ENCODE measurements around the gene TXNL4A.

The TXNL4A gene

DNA sequence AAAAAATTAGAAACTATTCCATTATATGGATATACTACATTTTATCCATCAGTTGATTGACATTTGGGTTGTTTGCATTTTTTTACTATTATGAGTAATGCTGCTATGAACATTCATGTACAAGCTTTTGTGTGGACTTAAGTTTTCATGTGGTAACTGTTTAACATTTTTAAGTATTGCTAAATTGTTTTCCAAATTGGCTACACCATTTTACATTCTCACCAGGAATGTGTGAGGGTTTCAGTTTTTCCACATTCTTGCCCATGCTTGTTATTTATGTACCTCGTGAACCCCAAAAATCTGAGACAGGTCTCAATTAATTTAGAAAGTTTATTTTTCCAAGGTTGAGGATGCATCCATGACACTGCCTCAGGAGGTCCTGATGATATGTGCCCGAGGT lies 3.1 kb upstream of the TXNL4A start:
- Histone ChIP-seq H3K27ac (ENCODE audit: low read depth, low read length, severe bottlenecking) (no peak overlapping the region), H3K36me3 (ENCODE audit: control insufficient read depth, insufficient read depth, low read length) (peaks cover 3% of the 10 kb centered on the region), H3K4me1 (ENCODE audit: control insufficient read depth, insufficient read depth, low read length, poor library complexity, severe bottlenecking) (peaks cover 4% of the 10 kb centered on the region), H3K4me3 (ENCODE audit: extremely low read depth, insufficient read depth, low read length, poor library complexity, severe bottlenecking) (no peak overlapping the region), H3K9me3 (ENCODE audit: control insufficient read depth, low read length) (no peaks in the 10 kb centered on the region)
- WGBS, 2 experiments (ENCODE audit: insufficient coverage in 2 of 2) = 92 to 93% methylated on average over 1 to 2 of the region's 2 CpGs

DNA sequence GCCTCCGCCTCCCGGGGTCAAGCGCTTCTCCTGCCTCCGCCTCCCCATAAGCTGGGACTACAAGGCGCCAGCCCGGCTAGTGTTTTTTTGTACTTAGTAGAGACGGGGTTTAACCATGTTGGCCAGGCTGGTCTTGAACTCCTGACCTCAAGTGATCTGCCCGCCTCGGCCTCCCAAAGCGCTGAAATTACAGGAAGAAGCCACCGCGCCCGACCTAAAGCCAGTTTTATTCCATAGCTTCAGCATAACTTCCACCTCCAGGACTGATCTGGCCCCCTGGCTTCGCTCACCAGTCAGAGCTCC lies 783 bp upstream of the TXNL4A start:
- H3K4me1 ChIP-seq (ENCODE audit: control insufficient read depth, insufficient read depth, low read length, poor library complexity, severe bottlenecking) = peaks cover 4% of the 10 kb centered on the region

DNA sequence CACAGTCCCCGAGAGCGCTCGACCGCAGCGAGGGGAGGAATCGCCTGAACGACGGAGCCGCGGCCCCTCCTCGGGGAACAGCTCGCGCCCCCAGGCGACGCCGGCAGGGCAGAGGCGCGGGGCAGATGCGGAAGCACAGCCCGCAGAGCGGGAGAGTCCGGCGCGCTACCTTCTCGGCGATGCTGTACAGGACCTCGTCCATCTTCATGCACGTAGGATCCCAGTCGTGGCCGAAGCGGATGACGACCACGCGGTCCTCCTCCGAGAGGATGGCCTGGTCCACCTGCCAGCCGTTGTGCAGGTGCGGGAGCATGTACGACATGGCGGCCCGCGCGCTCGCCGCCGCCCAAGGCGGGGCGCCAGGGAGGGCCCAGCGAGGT lies 302 bp downstream of the TXNL4A start:
- Histone ChIP-seq H3K36me3 (ENCODE audit: control insufficient read depth, insufficient read depth, low read length) (peaks cover 36% of the 10 kb centered on the region), H3K4me1 (ENCODE audit: control insufficient read depth, insufficient read depth, low read length, poor library complexity, severe bottlenecking) (peaks cover 4% of the 10 kb centered on the region), H3K4me3 (ENCODE audit: extremely low read depth, insufficient read depth, low read length, poor library complexity, severe bottlenecking) (peak overlapping the region; percentile 82), H3K9me3 (ENCODE audit: control insufficient read depth, low read length) (no peaks in the 10 kb centered on the region), H3K27ac (ENCODE audit: low read depth, low read length, severe bottlenecking) (peak overlapping the region; percentile 87)
- WGBS, 2 experiments (ENCODE audit: insufficient coverage in 2 of 2) = 0% methylated on average over 35 to 45 of the region's 48 CpGs

More for the DNA sequence above, 783 bp upstream of the TXNL4A start:
- WGBS, 2 experiments (ENCODE audit: insufficient coverage in 2 of 2) = 88% methylated on average over 12 to 13 of the region's 14 CpGs
- Histone ChIP-seq H3K4me3 (ENCODE audit: extremely low read depth, insufficient read depth, low read length, poor library complexity, severe bottlenecking) (peak overlapping the region; percentile 82), H3K9me3 (ENCODE audit: control insufficient read depth, low read length) (no peaks in the 10 kb centered on the region), H3K36me3 (ENCODE audit: control insufficient read depth, insufficient read depth, low read length) (peaks cover 25% of the 10 kb centered on the region), H3K27ac (ENCODE audit: low read depth, low read length, severe bottlenecking) (no peak overlapping the region)

DNA sequence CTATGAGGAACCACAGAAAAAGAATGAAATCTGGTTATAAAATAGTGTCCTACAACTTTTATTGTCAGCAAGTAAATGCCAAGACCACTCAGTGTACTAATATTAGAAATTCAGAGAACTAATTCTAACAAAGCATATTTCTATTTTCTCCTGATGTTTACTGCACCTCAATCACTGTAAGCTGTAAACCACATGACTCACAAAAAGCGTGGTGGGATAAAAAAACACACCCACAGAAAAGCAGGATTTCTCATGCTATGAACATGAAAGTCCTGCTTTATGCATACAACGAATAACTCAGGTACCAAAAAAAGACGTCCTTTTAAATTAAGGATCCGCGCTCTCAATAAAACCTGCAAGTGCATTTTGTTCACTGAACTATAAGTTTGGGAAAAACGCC lies 797 bp downstream of the TXNL4A start:
- H3K9me3 ChIP-seq (ENCODE audit: control insufficient read depth, low read length) = no peaks in the 10 kb centered on the region
- H3K4me3 ChIP-seq (ENCODE audit: extremely low read depth, insufficient read depth, low read length, poor library complexity, severe bottlenecking) = peak overlapping the region; percentile 82
- peaks cover 41% of the 10 kb centered on the region for H3K36me3 ChIP-seq (ENCODE audit: control insufficient read depth, insufficient read depth, low read length)
- WGBS, 2 experiments (ENCODE audit: insufficient coverage in 2 of 2) = 0 to 11% methylated on average over 1 to 5 of the region's 6 CpGs
- H3K4me1 ChIP-seq (ENCODE audit: control insufficient read depth, insufficient read depth, low read length, poor library complexity, severe bottlenecking) = peaks cover 3% of the 10 kb centered on the region
- peak overlapping the region; percentile 87 for H3K27ac ChIP-seq (ENCODE audit: low read depth, low read length, severe bottlenecking)

DNA sequence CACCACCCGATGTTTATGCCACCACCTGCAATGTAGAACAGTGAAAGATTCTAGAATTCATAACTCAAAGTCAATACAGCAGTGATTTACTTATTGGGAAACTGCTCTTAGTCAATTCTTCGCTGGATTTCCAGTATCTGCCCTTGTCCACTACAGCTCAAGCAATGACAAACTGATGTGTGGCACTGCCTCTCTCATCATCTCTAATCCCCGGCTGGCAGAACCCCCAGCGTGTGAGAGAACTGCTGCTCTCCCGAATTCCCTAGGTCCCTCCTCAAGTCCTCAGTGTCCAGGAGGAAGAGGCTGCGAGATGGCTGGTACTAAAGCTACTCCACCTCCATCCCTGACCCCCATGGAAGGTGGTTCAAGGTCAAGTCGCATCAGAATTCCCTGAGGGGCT lies 1.6 kb downstream of the TXNL4A start:
- H3K36me3 ChIP-seq (ENCODE audit: control insufficient read depth, insufficient read depth, low read length) = peaks cover 47% of the 10 kb centered on the region
- 52 to 77% methylated on average over 4 to 6 of the region's 7 CpGs for WGBS, 2 experiments (ENCODE audit: insufficient coverage in 2 of 2)
- no peaks in the 10 kb centered on the region for H3K9me3 ChIP-seq (ENCODE audit: control insufficient read depth, low read length)
- peak overlapping the region; percentile 82 for H3K4me3 ChIP-seq (ENCODE audit: extremely low read depth, insufficient read depth, low read length, poor library complexity, severe bottlenecking)
- H3K27ac ChIP-seq (ENCODE audit: low read depth, low read length, severe bottlenecking) = no peak overlapping the region
- no peaks in the 10 kb centered on the region for H3K4me1 ChIP-seq (ENCODE audit: control insufficient read depth, insufficient read depth, low read length, poor library complexity, severe bottlenecking)

DNA sequence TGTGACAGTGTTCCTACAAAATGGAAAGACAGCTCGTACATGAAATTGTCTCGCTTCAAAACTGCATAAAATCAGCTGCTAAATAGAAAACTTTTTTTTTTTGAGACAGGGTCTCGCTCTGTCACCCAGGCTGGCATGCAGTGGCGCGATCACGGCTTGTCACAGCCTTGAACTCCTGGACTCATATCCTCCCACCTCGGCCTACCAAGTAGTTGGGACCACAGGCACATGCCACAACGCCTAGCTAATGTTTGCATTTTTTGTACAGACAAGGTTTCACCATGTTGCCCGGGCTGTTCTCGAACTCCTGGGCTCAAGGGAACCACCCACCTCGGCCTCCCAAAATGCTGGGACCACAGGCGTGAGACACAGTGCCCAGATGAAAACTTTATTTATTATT lies 3.2 kb downstream of the TXNL4A start:
- no peak overlapping the region for H3K27ac ChIP-seq (ENCODE audit: low read depth, low read length, severe bottlenecking)
- H3K4me3 ChIP-seq (ENCODE audit: extremely low read depth, insufficient read depth, low read length, poor library complexity, severe bottlenecking) = no peak overlapping the region
- no peaks in the 10 kb centered on the region for H3K9me3 ChIP-seq (ENCODE audit: control insufficient read depth, low read length)
- no peaks in the 10 kb centered on the region for H3K4me1 ChIP-seq (ENCODE audit: control insufficient read depth, insufficient read depth, low read length, poor library complexity, severe bottlenecking)
- WGBS, 2 experiments (ENCODE audit: insufficient coverage in 2 of 2) = 96 to 97% methylated on average over 12 of the region's 12 CpGs
- H3K36me3 ChIP-seq (ENCODE audit: control insufficient read depth, insufficient read depth, low read length) = peaks cover 57% of the 10 kb centered on the region

DNA sequence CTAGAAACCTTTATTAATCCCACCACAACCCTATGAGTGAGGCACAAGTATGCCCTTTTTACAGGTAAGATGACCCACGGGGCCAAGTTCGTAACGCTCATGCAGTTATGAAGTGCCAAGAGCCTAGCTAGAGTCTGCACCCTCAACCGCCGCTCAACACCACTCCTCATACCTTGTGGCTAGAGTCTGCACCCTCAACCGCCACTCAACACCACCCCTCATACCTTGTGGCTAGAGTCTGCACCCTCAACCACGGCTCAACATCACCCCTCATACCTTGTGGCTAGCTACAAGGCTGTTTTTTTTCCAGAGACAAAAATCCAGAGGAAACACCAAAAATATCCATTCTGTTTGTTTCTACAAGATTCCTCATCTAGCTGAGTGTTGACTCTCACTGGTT lies 4.6 kb downstream of the TXNL4A start:
- Histone ChIP-seq H3K4me1 (ENCODE audit: control insufficient read depth, insufficient read depth, low read length, poor library complexity, severe bottlenecking) (no peaks in the 10 kb centered on the region), H3K4me3 (ENCODE audit: extremely low read depth, insufficient read depth, low read length, poor library complexity, severe bottlenecking) (no peak overlapping the region), H3K27ac (ENCODE audit: low read depth, low read length, severe bottlenecking) (no peak overlapping the region), H3K36me3 (ENCODE audit: control insufficient read depth, insufficient read depth, low read length) (peaks cover 68% of the 10 kb centered on the region), H3K9me3 (ENCODE audit: control insufficient read depth, low read length) (no peaks in the 10 kb centered on the region)
- 92 to 94% methylated on average over 5 to 7 of the region's 7 CpGs for WGBS, 2 experiments (ENCODE audit: insufficient coverage in 2 of 2)

DNA sequence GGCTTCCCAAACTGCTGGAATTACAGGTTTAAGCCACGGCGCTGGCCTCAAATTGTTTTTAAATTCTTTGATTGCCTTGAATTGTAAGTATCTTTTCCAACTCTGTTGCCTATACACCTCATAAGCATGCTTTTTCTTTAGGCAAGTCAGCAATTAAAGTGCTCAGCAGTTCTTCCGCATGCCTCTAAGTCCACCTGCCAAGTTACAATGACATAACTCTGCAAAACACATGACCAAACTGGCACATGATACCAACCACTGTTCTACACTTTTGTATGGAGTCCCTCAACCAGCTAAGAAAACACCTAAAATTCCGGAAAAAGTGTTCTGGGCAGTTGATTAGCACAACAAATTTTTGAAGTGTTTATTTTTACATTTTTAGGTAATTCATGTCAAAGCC lies 5.1 kb downstream of the TXNL4A start:
- 100% methylated on average over 3 of the region's 4 CpGs for WGBS, 2 experiments (ENCODE audit: insufficient coverage in 2 of 2)
- no peak overlapping the region for H3K27ac ChIP-seq (ENCODE audit: low read depth, low read length, severe bottlenecking)
- peaks cover 71% of the 10 kb centered on the region for H3K36me3 ChIP-seq (ENCODE audit: control insufficient read depth, insufficient read depth, low read length)
- no peaks in the 10 kb centered on the region for H3K4me1 ChIP-seq (ENCODE audit: control insufficient read depth, insufficient read depth, low read length, poor library complexity, severe bottlenecking)
- H3K9me3 ChIP-seq (ENCODE audit: control insufficient read depth, low read length) = no peaks in the 10 kb centered on the region
- no peak overlapping the region for H3K4me3 ChIP-seq (ENCODE audit: extremely low read depth, insufficient read depth, low read length, poor library complexity, severe bottlenecking)

DNA sequence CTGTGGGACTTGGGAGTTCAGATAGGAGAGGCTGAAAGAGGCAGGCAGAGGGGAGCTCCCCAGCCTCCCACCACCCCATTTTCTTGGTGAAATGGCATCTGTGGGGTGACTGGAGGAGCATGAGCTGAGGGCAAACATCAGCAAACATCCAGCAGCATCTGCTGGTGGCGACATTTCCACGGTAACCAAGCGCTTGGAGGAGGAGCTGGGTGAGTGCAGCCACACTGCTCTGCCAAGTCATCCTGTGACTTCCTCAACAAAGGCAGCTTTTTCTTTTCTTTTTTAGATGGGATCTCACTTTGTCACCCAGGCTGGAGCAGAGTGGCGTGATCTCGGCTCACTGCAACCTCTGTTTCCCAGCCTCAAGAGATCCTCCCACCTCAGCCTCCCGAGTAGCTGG lies 5.6 kb downstream of the TXNL4A start:
- Histone ChIP-seq H3K9me3 (ENCODE audit: control insufficient read depth, low read length) (no peaks in the 10 kb centered on the region), H3K36me3 (ENCODE audit: control insufficient read depth, insufficient read depth, low read length) (peaks cover 71% of the 10 kb centered on the region), H3K27ac (ENCODE audit: low read depth, low read length, severe bottlenecking) (no peak overlapping the region), H3K4me3 (ENCODE audit: extremely low read depth, insufficient read depth, low read length, poor library complexity, severe bottlenecking) (no peak overlapping the region), H3K4me1 (ENCODE audit: control insufficient read depth, insufficient read depth, low read length, poor library complexity, severe bottlenecking) (no peaks in the 10 kb centered on the region)
- 91 to 95% methylated on average over 3 to 5 of the region's 6 CpGs for WGBS, 2 experiments (ENCODE audit: insufficient coverage in 2 of 2)

DNA sequence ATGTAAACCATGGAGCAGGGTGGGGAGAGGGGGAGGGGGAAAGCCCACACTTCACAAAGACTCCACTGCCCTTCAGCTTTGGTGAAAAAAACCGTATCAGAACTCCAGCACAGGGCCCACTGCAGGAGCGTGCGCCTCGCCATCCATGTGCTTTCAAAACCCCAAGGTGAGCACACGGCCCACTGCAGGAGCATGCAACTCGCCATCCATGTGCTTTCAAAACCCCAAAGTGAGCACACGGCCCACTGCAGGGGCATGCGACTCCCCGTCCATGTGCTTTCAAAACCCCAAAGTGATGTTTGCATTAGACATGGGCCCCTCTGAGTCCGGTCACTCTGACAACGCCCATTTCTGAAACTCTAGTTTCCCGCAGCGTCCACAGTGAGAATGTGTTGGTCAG lies 7.8 kb downstream of the TXNL4A start:
- Histone ChIP-seq H3K9me3 (ENCODE audit: control insufficient read depth, low read length) (no peaks in the 10 kb centered on the region), H3K36me3 (ENCODE audit: control insufficient read depth, insufficient read depth, low read length) (peaks cover 73% of the 10 kb centered on the region), H3K4me3 (ENCODE audit: extremely low read depth, insufficient read depth, low read length, poor library complexity, severe bottlenecking) (no peak overlapping the region), H3K4me1 (ENCODE audit: control insufficient read depth, insufficient read depth, low read length, poor library complexity, severe bottlenecking) (no peaks in the 10 kb centered on the region), H3K27ac (ENCODE audit: low read depth, low read length, severe bottlenecking) (no peak overlapping the region)
- 96 to 97% methylated on average over 10 to 13 of the region's 13 CpGs for WGBS, 2 experiments (ENCODE audit: insufficient coverage in 2 of 2)

DNA sequence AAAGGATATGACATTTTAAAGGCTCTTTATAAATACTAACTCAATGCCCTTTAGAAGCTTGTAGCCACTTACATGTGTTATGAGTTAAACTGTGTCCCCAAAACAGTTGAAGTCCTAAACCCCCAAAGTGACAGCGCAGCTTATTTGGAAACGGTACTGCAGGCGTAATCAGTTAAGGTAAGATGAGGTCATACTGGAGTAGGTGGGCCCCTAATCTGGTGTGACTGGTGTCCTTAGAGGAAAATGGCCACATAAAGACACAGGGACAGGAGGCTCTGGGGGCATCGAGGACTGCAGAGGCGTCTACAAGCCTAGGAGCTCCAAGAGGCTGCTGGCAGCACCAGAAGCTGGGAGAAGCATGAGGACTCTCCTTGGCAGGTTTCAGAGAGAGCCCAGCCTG lies 8.5 kb downstream of the TXNL4A start:
- Histone ChIP-seq H3K9me3 (ENCODE audit: control insufficient read depth, low read length) (no peaks in the 10 kb centered on the region), H3K4me1 (ENCODE audit: control insufficient read depth, insufficient read depth, low read length, poor library complexity, severe bottlenecking) (no peaks in the 10 kb centered on the region), H3K27ac (ENCODE audit: low read depth, low read length, severe bottlenecking) (no peak overlapping the region), H3K36me3 (ENCODE audit: control insufficient read depth, insufficient read depth, low read length) (peaks cover 73% of the 10 kb centered on the region), H3K4me3 (ENCODE audit: extremely low read depth, insufficient read depth, low read length, poor library complexity, severe bottlenecking) (no peak overlapping the region)
- WGBS, 2 experiments (ENCODE audit: insufficient coverage in 2 of 2) = 95 to 97% methylated on average over 5 of the region's 5 CpGs
